H1 (cell line): ENCODE data around the gene DSTN. TPM values are rescaled to one million over a fixed set of nuclear protein-coding genes. Genes with fewer than 3 reads are reported as not detected.

Experiments
- CTCF ChIA-PET: fragments of 300-600 bp; sonication (Branson Sonifier 250); formaldehyde crosslinking; loops from one replicate; lab custom pipeline; 2021; ENCODE audit not compliant: partially characterized antibody; lab: Charles Lee
- POLR2A ChIA-PET: fragments of 300-600 bp; sonication (Branson Sonifier 250); formaldehyde crosslinking; loops from one replicate; lab custom pipeline; 2021; ENCODE audit warnings: inconsistent platforms; ENCODE audit not compliant: partially characterized antibody; lab: Charles Lee
- DNase-seq, 2 experiments: peaks; one replicate each; pipeline versions ENCODE4 v3.0.0 to v3.0.0-alpha.2; 2010 to 2022; ENCODE audit warnings: low spot score in 2 of 2, low read depth in 1 of 2, mixed read lengths in 1 of 2
- FAIRE-seq: peaks from 2 replicates; lab custom pipeline; 2011; peaks lifted over from hg19 to GRCh38; lab: Jason Lieb, UNC
- H2AFZ ChIP-seq: 2 replicates; pipeline ENCODE4 v1.8.1; 2012; ENCODE audit warnings: low read length, inconsistent platforms
- H2AK5ac ChIP-seq: 2 replicates; pipeline ENCODE4 v1.6.1; 2013; ENCODE audit warnings: low read depth, low read length
- H2BK120ac ChIP-seq: replicated peaks from 2 replicates; pipeline ENCODE3; 2013; ENCODE audit warnings: low read depth, low read length, inconsistent platforms
- H2BK12ac ChIP-seq: 2 replicates; pipeline ENCODE4 v1.6.1; 2013; ENCODE audit warnings: low read depth, low read length
- H2BK15ac ChIP-seq: 2 replicates; pipeline ENCODE4 v1.6.1; 2013; ENCODE audit warnings: low read length
- H2BK20ac ChIP-seq: 2 replicates; pipeline ENCODE4 v1.6.1; 2013; ENCODE audit warnings: low read length
- H2BK5ac ChIP-seq: 2 replicates; pipeline ENCODE4 v1.6.1; 2013; ENCODE audit warnings: low read depth, low read length
- H3K14ac ChIP-seq: 2 replicates; pipeline ENCODE4 v1.6.1; 2013; ENCODE audit warnings: inconsistent platforms; ENCODE audit not compliant: insufficient read length
- H3K18ac ChIP-seq: 2 replicates; pipeline ENCODE4 v1.6.1; 2013; ENCODE audit warnings: low read length; ENCODE audit errors: extremely low read depth
- H3K23ac ChIP-seq: 2 replicates; pipeline ENCODE4 v1.6.1; 2013; ENCODE audit warnings: inconsistent platforms; ENCODE audit not compliant: insufficient read length
- H3K23me2 ChIP-seq: 2 replicates; pipeline ENCODE4 v1.6.1; 2013; ENCODE audit warnings: low read depth, low read length
- H3K27ac ChIP-seq: 2 replicates; pipeline ENCODE4 v1.6.1; 2011; ENCODE audit warnings: low read depth, low read length, inconsistent platforms
- H3K27me3 ChIP-seq, 4 experiments: replicated peaks in 1 of 4; 1 replicate in 1 of 4; 2 replicates in 3 of 4; pipeline versions ENCODE4 v1.6.1 to v1.8.1; 2011 to 2013; ENCODE audit warnings: low read length in 3 of 4, mild to moderate bottlenecking in 3 of 4, inconsistent platforms in 2 of 4, mixed read lengths in 2 of 4, moderate library complexity in 1 of 4; ENCODE audit not compliant: control insufficient read depth in 3 of 4, insufficient read depth in 3 of 4; ENCODE audit errors: extremely low read depth in 1 of 4
- H3K36me3 ChIP-seq, 4 experiments: 2 replicates each; pipeline versions ENCODE4 v1.6.1 to v1.8.1; 2011 to 2013; ENCODE audit warnings: mild to moderate bottlenecking in 4 of 4, low read length in 3 of 4, moderate library complexity in 2 of 4, control low read depth in 1 of 4, inconsistent platforms in 1 of 4; ENCODE audit not compliant: insufficient read depth in 4 of 4, control insufficient read depth in 2 of 4
- H3K4ac ChIP-seq: replicated peaks from 2 replicates; pipeline ENCODE3; 2013; ENCODE audit warnings: low read length, low read depth, mixed read lengths, inconsistent platforms; ENCODE audit not compliant: insufficient read length
- H3K4me1 ChIP-seq, 4 experiments: replicated peaks in 1 of 4; 1 replicate in 1 of 4; 2 replicates in 3 of 4; pipeline versions ENCODE4 v1.6.1 to v1.8.1; 2011 to 2013; ENCODE audit warnings: low read length in 3 of 4, inconsistent platforms in 2 of 4, mixed read lengths in 1 of 4; ENCODE audit not compliant: insufficient read depth in 4 of 4, control insufficient read depth in 3 of 4
- H3K4me2 ChIP-seq, 2 experiments: 2 replicates each; pipeline versions ENCODE4 v1.6.1 to v1.8.1; 2011 to 2013; ENCODE audit warnings: low read depth in 2 of 2, low read length in 2 of 2, control low read depth in 1 of 2, inconsistent platforms in 1 of 2, mild to moderate bottlenecking in 1 of 2; ENCODE audit not compliant: insufficient read depth in 1 of 2
- H3K4me3 ChIP-seq, 4 experiments: fragments of 200-600, 300-600 bp in 1 of 4; sonication (generic), shearing (Covaris generic), sonication (Bioruptor Twin) in 1 of 4; 2 replicates each; pipeline versions ENCODE4 v1.5.1 to v1.8.1; 2011 to 2016; ENCODE audit warnings: low read length in 4 of 4, low read depth in 3 of 4, control low read depth in 2 of 4, inconsistent platforms in 2 of 4, mild to moderate bottlenecking in 2 of 4, mixed read lengths in 1 of 4, moderate library complexity in 1 of 4; ENCODE audit not compliant: insufficient read depth in 2 of 4; ENCODE audit errors: extremely low read depth in 1 of 4
- H3K56ac ChIP-seq: replicated peaks from 2 replicates; pipeline ENCODE3; 2013; ENCODE audit warnings: low read depth, mild to moderate bottlenecking, mixed read lengths, low read length, inconsistent platforms; ENCODE audit not compliant: insufficient read length
- H3K79me1 ChIP-seq: 2 replicates; pipeline ENCODE4 v1.6.1; 2013; ENCODE audit warnings: low read depth, low read length, control low read depth
- H3K79me2 ChIP-seq, 2 experiments: 2 replicates each; pipeline versions ENCODE4 v1.6.1 to v1.8.1; 2012 to 2013; ENCODE audit warnings: low read length in 2 of 2, mild to moderate bottlenecking in 2 of 2, inconsistent platforms in 1 of 2; ENCODE audit not compliant: insufficient read depth in 2 of 2, control insufficient read depth in 1 of 2
- H3K9ac ChIP-seq, 4 experiments: replicated peaks in 1 of 4; 1 replicate in 1 of 4; 2 replicates in 3 of 4; pipeline versions ENCODE4 v1.6.1 to v1.8.1; 2011 to 2013; ENCODE audit warnings: low read depth in 3 of 4, low read length in 3 of 4, control low read depth in 2 of 4, mild to moderate bottlenecking in 2 of 4, moderate library complexity in 2 of 4, inconsistent platforms in 1 of 4; ENCODE audit errors: extremely low read depth in 1 of 4
- H3K9me3 ChIP-seq, 2 experiments: 2 replicates each; pipeline versions ENCODE4 v1.6.1 to v1.8.1; 2012 to 2013; ENCODE audit warnings: mild to moderate bottlenecking in 2 of 2, moderate library complexity in 2 of 2, control low read depth in 1 of 2, inconsistent platforms in 1 of 2, low read depth in 1 of 2, low read length in 1 of 2, mixed read lengths in 1 of 2; ENCODE audit not compliant: insufficient read depth in 2 of 2
- H4K20me1 ChIP-seq, 2 experiments: replicated peaks in 1 of 2; 2 replicates each; pipeline versions ENCODE3 to v1.8.1; 2011 to 2013; ENCODE audit warnings: inconsistent platforms in 2 of 2, low read length in 2 of 2, mild to moderate bottlenecking in 1 of 2; ENCODE audit not compliant: insufficient read depth in 2 of 2, control insufficient read depth in 1 of 2
- H4K5ac ChIP-seq: 2 replicates; pipeline ENCODE4 v1.6.1; 2013; ENCODE audit warnings: low read length, low read depth, mixed read lengths, inconsistent platforms; ENCODE audit not compliant: insufficient read length
- H4K8ac ChIP-seq: 2 replicates; pipeline ENCODE4 v1.8.0; 2013; ENCODE audit warnings: mild to moderate bottlenecking, moderate library complexity, low read length, inconsistent platforms; ENCODE audit not compliant: insufficient read depth; ENCODE audit errors: extremely low read depth
- H4K91ac ChIP-seq: replicated peaks from 2 replicates; pipeline ENCODE3; 2013; ENCODE audit warnings: low read length, mixed read lengths, inconsistent platforms; ENCODE audit not compliant: insufficient read length
- ASH2L ChIP-seq: fragments of 200-600, 300-600 bp; sonication (generic); IDR thresholded peaks from one replicate; pipeline ENCODE4 v1.7.1; 2017; ENCODE audit warnings: low read length
- BCL11A ChIP-seq, 2 experiments: IDR thresholded peaks; one replicate each; pipeline ENCODE4 v1.6.1; 2011; ENCODE audit warnings: low read depth in 2 of 2, low read length in 2 of 2, mild to moderate bottlenecking in 2 of 2
- EP300 ChIP-seq, 2 experiments: IDR thresholded peaks; 1 replicate in 1 of 2; 2 replicates in 1 of 2; pipeline ENCODE4 v1.6.1; 2011 to 2012; ENCODE audit warnings: low read depth in 2 of 2, low read length in 2 of 2, mild to moderate bottlenecking in 2 of 2, borderline replicate concordance in 1 of 2, inconsistent platforms in 1 of 2, moderate library complexity in 1 of 2
- FOSL1 ChIP-seq: IDR thresholded peaks from 2 replicates; pipeline ENCODE4 v1.6.1; 2011; ENCODE audit warnings: mild to moderate bottlenecking, low read depth, low read length, moderate library complexity; ENCODE audit not compliant: insufficient read depth
- HDAC2 ChIP-seq, 2 experiments: fragments of 300-600 bp in 1 of 2; sonication (generic) in 1 of 2; IDR thresholded peaks; 2 replicates each; pipeline ENCODE4 v1.6.1; 2011 to 2012; ENCODE audit warnings: low read depth in 2 of 2, low read length in 2 of 2, mild to moderate bottlenecking in 2 of 2, moderate library complexity in 2 of 2, borderline replicate concordance in 1 of 2, inconsistent platforms in 1 of 2
- HDAC6 ChIP-seq: IDR thresholded peaks from one replicate; pipeline ENCODE4 v1.7.1; 2012; ENCODE audit warnings: low read depth, mild to moderate bottlenecking, inconsistent platforms, low read length, moderate library complexity
- KDM4A ChIP-seq: IDR thresholded peaks from one replicate; pipeline ENCODE4 v1.7.1; 2012; ENCODE audit warnings: low read depth, mild to moderate bottlenecking, moderate library complexity, low read length, inconsistent platforms; ENCODE audit not compliant: severe bottlenecking
- KDM5A ChIP-seq: fragments of 200-600 bp; IDR thresholded peaks from 2 replicates; pipeline ENCODE4 v1.7.1; 2012; ENCODE audit warnings: mild to moderate bottlenecking, low read length, inconsistent platforms, mixed read lengths
- NANOG ChIP-seq: IDR thresholded peaks from 2 replicates; pipeline ENCODE4 v1.6.1; 2011; ENCODE audit warnings: low read length, low read depth, mild to moderate bottlenecking, inconsistent platforms; ENCODE audit not compliant: insufficient read depth, poor library complexity, severe bottlenecking
- RFX5 ChIP-seq: IDR thresholded peaks from 2 replicates; pipeline ENCODE4 v1.6.1; 2011; ENCODE audit warnings: low read depth, low read length, improper control_type of control experiment, borderline replicate concordance
- RXRA ChIP-seq: IDR thresholded peaks from 2 replicates; pipeline ENCODE4 v1.6.1; 2011; ENCODE audit warnings: low read depth, mild to moderate bottlenecking, low read length, moderate library complexity; ENCODE audit not compliant: insufficient read depth
- SIRT6 ChIP-seq: IDR thresholded peaks from one replicate; pipeline ENCODE4 v1.7.1; 2012; ENCODE audit warnings: low read length, inconsistent platforms
- TAF7 ChIP-seq: optimal IDR thresholded peaks from 2 replicates; pipeline ENCODE3; 2011; ENCODE audit warnings: low read depth, mild to moderate bottlenecking, inconsistent platforms, low read length, moderate library complexity, borderline replicate concordance
- ZNF274 ChIP-seq: IDR thresholded peaks from 2 replicates; pipeline ENCODE4 v1.7.0; 2012; ENCODE audit warnings: low read length, borderline replicate concordance; ENCODE audit errors: extremely low read depth
- WGBS, 2 experiments: shearing (Covaris generic) in 1 of 2; methylation state at CpG; one replicate each; pipeline versions ENCODE4 v1.1.6 to v1.1.7; 2013 to 2015; ENCODE audit warnings: low lambda C conversion rate in 2 of 2, mixed read lengths in 2 of 2, inconsistent platforms in 1 of 2, low coverage in 1 of 2, missing lambda C conversion rate in 1 of 2; ENCODE audit not compliant: insufficient replicate concordance in 2 of 2, insufficient coverage in 1 of 2, insufficient read length in 1 of 2; ENCODE audit errors: extremely low coverage in 1 of 2, missing lambda C conversion rate in 1 of 2; 5-methylcytosine and 5-hydroxymethylcytosine counted together
- polyA plus RNA-seq, 7 experiments: library from polyadenylated mRNA; depleted of rRNA in 3 of 7; stranded (reverse) in 5 of 7; unstranded in 2 of 7; fragments of >200 nt in 5 of 7; fragments of 200-250 nt in 2 of 7; gene quantifications; 1 replicate in 5 of 7; 2 replicates in 1 of 7; 4 replicates in 1 of 7; pipeline versions ENCODE4 v1.2.1 to v1.2.3, GENCODE V29; 2011 to 2013; ENCODE audit warnings: missing spikeins in 2 of 7, mixed read lengths in 2 of 7
- total RNA-seq: library from RNA; stranded (reverse); fragmentation: NEBNext Ultra II Directional; extraction: Animal tissue kit (Norgen Biotek cat#: 25700); gene quantifications from 2 replicates; pipeline ENCODE4 v1.2.1, GENCODE V29; 2021

Gene DSTN
- total and polyA plus RNA-seq, 2 of the 8 experiments (the other 6 are each of a cell fraction or from before 2014, with no cell fraction given), result 43.3 to 208 TPM

DNA sequence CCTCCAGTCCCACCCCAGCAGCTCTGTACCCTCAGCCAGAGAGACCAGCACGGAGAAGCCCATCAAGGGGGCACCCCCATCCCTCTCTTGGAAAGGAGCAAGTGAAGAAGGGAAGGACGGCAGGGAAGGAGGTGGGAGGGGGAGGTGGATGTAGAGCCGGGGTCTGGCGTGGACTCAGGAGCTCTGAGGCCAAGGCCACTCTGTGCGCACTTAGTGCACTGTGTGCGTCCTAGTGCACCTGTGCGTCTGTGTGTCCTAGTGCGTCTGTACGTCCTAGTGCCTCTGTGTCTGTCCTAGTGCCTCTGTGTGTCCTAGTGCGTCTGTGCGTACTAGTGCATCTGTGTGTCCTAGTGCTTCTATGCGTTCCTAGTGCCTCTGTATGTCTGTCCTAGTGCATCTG, 54.2 kb downstream of the DSTN start:
- H3K9ac ChIP-seq, result no peak overlapping the region
- no peak overlapping the region for H2BK15ac ChIP-seq
- no peak overlapping the region for H3K4me2 ChIP-seq
- H4K20me1 ChIP-seq, result peaks cover 0 to 6% of the 10 kb centered on the region in 2 experiments
- H2AK5ac ChIP-seq, result no peak overlapping the region
- no peak overlapping the region for H3K4me3 ChIP-seq
- H3K14ac ChIP-seq, result no peak overlapping the region
- FAIRE-seq (no peak), DNase-seq (no peak)
- H3K23me2 ChIP-seq, result no peaks in the 10 kb centered on the region
- H3K18ac ChIP-seq, result no peak overlapping the region
- ChIA-PET POLR2A (interaction anchor here (1.7 kb wide), 1 partner anchor 11 kb away, joined by 6 read pairs; no protein-coding TSS in a partner anchor), CTCF (interaction anchor here (0.7 to 1.1 kb wide), 2 partner anchors 11 to 312 kb away, joined by 3 read pairs; no protein-coding TSS in a partner anchor)
- H3K4me1 ChIP-seq, result no peaks in the 10 kb centered on the region
- no peak overlapping the region for H2BK5ac ChIP-seq
- H3K36me3 ChIP-seq, result peaks cover 13 to 76% (median 39%) of the 10 kb centered on the region in 4 experiments
- H4K5ac ChIP-seq, result no peak overlapping the region
- no peak overlapping the region for H3K27ac ChIP-seq
- no peaks in the 10 kb centered on the region for H3K9me3 ChIP-seq
- H2BK12ac ChIP-seq, result no peak overlapping the region
- H2BK120ac ChIP-seq, result no peak overlapping the region
- H2AFZ ChIP-seq, result no peak overlapping the region
- no peak overlapping the region for H2BK20ac ChIP-seq
- H3K56ac ChIP-seq, result no peak overlapping the region
- H3K4ac ChIP-seq, result no peak overlapping the region
- H3K79me2 ChIP-seq, result no peaks in the 10 kb centered on the region
- no peaks in the 10 kb centered on the region for H3K27me3 ChIP-seq
- H3K79me1 ChIP-seq, result no peaks in the 10 kb centered on the region
- no peak overlapping the region for H4K8ac ChIP-seq
- H3K23ac ChIP-seq, result no peak overlapping the region
- no peak overlapping the region for H4K91ac ChIP-seq
- 94% methylated on average over 12 of the region's 12 CpGs; no CpG with 5 or more reads in 1 of the 2 experiments for WGBS, 2 experiments
- TF ChIP-seq KDM4A (no peak), FOSL1 (no peak), HDAC2 (IDR thresholded peaks at IDR 0.05; ENCODE audit: borderline replicate concordance in 1 of 2, low read depth in 2 of 2, low read length in 2 of 2) (no peak), RXRA (no peak), NANOG (no peak), TAF7 (no peak), ASH2L (no peak), HDAC6 (no peak), EP300 (IDR thresholded peaks at IDR 0.05; ENCODE audit: borderline replicate concordance in 1 of 2, low read depth in 2 of 2, low read length in 2 of 2) (no peak), BCL11A (IDR thresholded peaks at IDR 0.05; ENCODE audit: low read depth in 2 of 2, low read length in 2 of 2) (no peak), SIRT6 (no peak), RFX5 (no peak), ZNF274 (no peak), KDM5A (no peak)
